Trophoblast cell (in vitro differentiated cells and primary cell): ENCODE results near the gene COL25A1.

ENCODE experiments used
- DNase-seq, 2 donors: peaks; one replicate each; pipeline ENCODE4 v3.0.0-alpha.2; 2016
- H2AFZ ChIP-seq: 2 replicates; pipeline ENCODE4 v1.6.1; 2013; ENCODE audit warnings: low read length, moderate library complexity, mild to moderate bottlenecking; ENCODE audit not compliant: insufficient read depth, poor library complexity
- H2AK5ac ChIP-seq: 2 replicates; pipeline ENCODE4 v1.6.1; 2013; ENCODE audit warnings: mild to moderate bottlenecking, low read length
- H2BK120ac ChIP-seq: 2 replicates; pipeline ENCODE4 v1.6.1; 2013; ENCODE audit warnings: low read length, mild to moderate bottlenecking, moderate library complexity; ENCODE audit not compliant: insufficient read depth, poor library complexity
- H2BK12ac ChIP-seq: 2 replicates; pipeline ENCODE4 v1.6.1; 2013; ENCODE audit warnings: mild to moderate bottlenecking, low read length, moderate library complexity
- H2BK5ac ChIP-seq: 2 replicates; pipeline ENCODE4 v1.6.1; 2013; ENCODE audit warnings: low read length, low read depth, moderate library complexity, mild to moderate bottlenecking; ENCODE audit not compliant: poor library complexity
- H3K14ac ChIP-seq: 2 replicates; pipeline ENCODE4 v1.6.1; 2013; ENCODE audit warnings: mild to moderate bottlenecking, low read length
- H3K18ac ChIP-seq: 2 replicates; pipeline ENCODE4 v1.6.1; 2013; ENCODE audit warnings: mild to moderate bottlenecking, low read length
- H3K23ac ChIP-seq: 2 replicates; pipeline ENCODE4 v1.6.1; 2013; ENCODE audit warnings: low read length
- H3K27ac ChIP-seq: 2 replicates; pipeline ENCODE4 v1.5.1; 2013; ENCODE audit warnings: low read depth, mild to moderate bottlenecking, inconsistent platforms, low read length, moderate library complexity
- H3K27me3 ChIP-seq: 2 replicates; pipeline ENCODE4 v1.6.1; 2013; ENCODE audit warnings: inconsistent platforms, mild to moderate bottlenecking, low read length, moderate library complexity; ENCODE audit not compliant: insufficient read depth
- H3K36me3 ChIP-seq, 2 experiments: 1 replicate in 1 of 2; 2 replicates in 1 of 2; pipeline ENCODE4 v1.6.1; 2013; ENCODE audit warnings: low read length in 2 of 2, mild to moderate bottlenecking in 2 of 2, moderate library complexity in 1 of 2; ENCODE audit not compliant: insufficient read depth in 2 of 2, control insufficient read depth in 1 of 2
- H3K4ac ChIP-seq: 2 replicates; pipeline ENCODE4 v1.6.1; 2013; ENCODE audit warnings: low read depth, mild to moderate bottlenecking, low read length, moderate library complexity
- H3K4me1 ChIP-seq, 2 experiments: 1 replicate in 1 of 2; 2 replicates in 1 of 2; pipeline ENCODE4 v1.6.1; 2013; ENCODE audit warnings: low read length in 2 of 2, mild to moderate bottlenecking in 2 of 2, moderate library complexity in 1 of 2; ENCODE audit not compliant: insufficient read depth in 2 of 2, control insufficient read depth in 1 of 2
- H3K4me2 ChIP-seq: 2 replicates; pipeline ENCODE4 v1.6.1; 2013; ENCODE audit warnings: inconsistent platforms, mild to moderate bottlenecking, low read length, moderate library complexity
- H3K4me3 ChIP-seq: 2 replicates; pipeline ENCODE4 v1.5.1; 2013; ENCODE audit warnings: mild to moderate bottlenecking, low read depth, low read length, inconsistent platforms
- H3K79me1 ChIP-seq: one replicate; pipeline ENCODE4 v1.6.1; 2013; ENCODE audit warnings: low read length
- H3K79me2 ChIP-seq: 2 replicates; pipeline ENCODE4 v1.6.1; 2013; ENCODE audit warnings: low read length, mild to moderate bottlenecking; ENCODE audit not compliant: control insufficient read depth, insufficient read depth, poor library complexity
- H3K9ac ChIP-seq: 2 replicates; pipeline ENCODE4 v1.6.1; 2013; ENCODE audit warnings: mild to moderate bottlenecking, low read length
- H3K9me3 ChIP-seq: 2 replicates; pipeline ENCODE4 v1.6.1; 2013; ENCODE audit warnings: low read depth, mild to moderate bottlenecking, control low read depth, inconsistent platforms, low read length; ENCODE audit not compliant: insufficient read depth
- H4K12ac ChIP-seq: 2 replicates; pipeline ENCODE4 v1.6.1; 2013; ENCODE audit warnings: low read depth, mild to moderate bottlenecking, low read length, moderate library complexity
- H4K8ac ChIP-seq: 2 replicates; pipeline ENCODE4 v1.6.1; 2013; ENCODE audit warnings: low read depth, mild to moderate bottlenecking, low read length, moderate library complexity
- H4K91ac ChIP-seq: one replicate; pipeline ENCODE4 v1.6.1; 2013; ENCODE audit warnings: low read depth, mild to moderate bottlenecking, low read length, moderate library complexity
- WGBS: extraction: QIAGEN DNeasy Blood & Tissue Kit; methylation state at CpG from one replicate; pipeline ENCODE4 v1.1.7; 2013; ENCODE audit warnings: missing lambda C conversion rate; ENCODE audit not compliant: insufficient read length, insufficient coverage; ENCODE audit errors: extremely low coverage; 5-methylcytosine and 5-hydroxymethylcytosine counted together

COL25A1 gene

GRCh38 chr4:108980455-108981239, 321.8 kb downstream of the COL25A1 start:
- no peak overlapping the region for H2BK12ac ChIP-seq
- H3K9me3 ChIP-seq: no peaks in the 10 kb centered on the region
- H3K9ac ChIP-seq: no peak overlapping the region
- no peaks in the 10 kb centered on the region for H3K79me2 ChIP-seq
- H3K27ac ChIP-seq: no peak overlapping the region
- no peak overlapping the region for H4K91ac ChIP-seq
- no CpG with 5 or more reads among the region's 10 CpGs for WGBS
- H2BK120ac ChIP-seq: no peak overlapping the region
- no peak overlapping the region for H3K4me2 ChIP-seq
- H3K14ac ChIP-seq: no peak overlapping the region
- no peaks in the 10 kb centered on the region for H3K4me1 ChIP-seq
- no peak overlapping the region for H4K8ac ChIP-seq
- no peak overlapping the region for H3K23ac ChIP-seq
- no peak for DNase-seq
- H2AFZ ChIP-seq: no peak overlapping the region
- no peak overlapping the region for H3K4ac ChIP-seq
- no peaks in the 10 kb centered on the region for H3K36me3 ChIP-seq
- no peak overlapping the region for H2AK5ac ChIP-seq
- no peak overlapping the region for H4K12ac ChIP-seq
- no peak overlapping the region for H3K4me3 ChIP-seq
- H3K27me3 ChIP-seq: no peaks in the 10 kb centered on the region
- no peaks in the 10 kb centered on the region for H3K79me1 ChIP-seq
- no peak overlapping the region for H3K18ac ChIP-seq
- no peak overlapping the region for H2BK5ac ChIP-seq

GRCh38 chr4:108979759-108980158, 322.7 kb downstream of the COL25A1 start:
- Histone ChIP-seq H3K9ac (no peak overlapping the region), H3K4me3 (no peak overlapping the region), H3K4me1 (no peaks in the 10 kb centered on the region), H4K91ac (no peak overlapping the region), H3K4me2 (no peak overlapping the region), H2BK120ac (no peak overlapping the region), H3K27me3 (no peaks in the 10 kb centered on the region), H4K8ac (no peak overlapping the region), H2BK5ac (no peak overlapping the region), H2AFZ (no peak overlapping the region), H3K9me3 (no peaks in the 10 kb centered on the region), H3K23ac (no peak overlapping the region), H3K4ac (no peak overlapping the region), H2AK5ac (no peak overlapping the region), H3K14ac (no peak overlapping the region), H3K27ac (no peak overlapping the region), H3K79me1 (no peaks in the 10 kb centered on the region), H3K18ac (no peak overlapping the region), H4K12ac (no peak overlapping the region), H3K36me3 (no peaks in the 10 kb centered on the region), H3K79me2 (no peaks in the 10 kb centered on the region), H2BK12ac (no peak overlapping the region)
- no CpG with 5 or more reads among the region's 6 CpGs for WGBS
- DNase-seq: no peak

- no peak overlapping the region for H3K4me3 ChIP-seq
- H3K14ac ChIP-seq: no peak overlapping the region
- H3K9ac ChIP-seq: no peak overlapping the region
- H3K36me3 ChIP-seq: no peaks in the 10 kb centered on the region
- H3K79me1 ChIP-seq: no peaks in the 10 kb centered on the region
- no peaks in the 10 kb centered on the region for H3K4me1 ChIP-seq
- no peak overlapping the region for H4K91ac ChIP-seq
- H3K18ac ChIP-seq: no peak overlapping the region
- no peak for DNase-seq
- H2AK5ac ChIP-seq: no peak overlapping the region
- no peak overlapping the region for H2BK120ac ChIP-seq
- H3K79me2 ChIP-seq: no peaks in the 10 kb centered on the region
- H3K23ac ChIP-seq: no peak overlapping the region
- no peak overlapping the region for H2AFZ ChIP-seq
- no peaks in the 10 kb centered on the region for H3K27me3 ChIP-seq
- no peak overlapping the region for H2BK12ac ChIP-seq
- H3K9me3 ChIP-seq: no peaks in the 10 kb centered on the region
- no peak overlapping the region for H4K8ac ChIP-seq
- H3K27ac ChIP-seq: no peak overlapping the region
- WGBS: no CpG with 5 or more reads among the region's 9 CpGs
- H2BK5ac ChIP-seq: no peak overlapping the region
- H3K4ac ChIP-seq: no peak overlapping the region
- H4K12ac ChIP-seq: no peak overlapping the region
- H3K4me2 ChIP-seq: no peak overlapping the region
Measured at GRCh38 chr4:108978066-108978465, 324.4 kb downstream of the COL25A1 start.

- Histone ChIP-seq H3K9ac (no peak overlapping the region), H2AK5ac (no peak overlapping the region), H3K27ac (no peak overlapping the region), H4K8ac (no peak overlapping the region), H3K9me3 (no peaks in the 10 kb centered on the region), H4K91ac (no peak overlapping the region), H3K23ac (no peak overlapping the region), H3K79me1 (no peaks in the 10 kb centered on the region), H3K36me3 (no peaks in the 10 kb centered on the region), H3K27me3 (no peaks in the 10 kb centered on the region), H3K18ac (no peak overlapping the region), H3K4ac (no peak overlapping the region), H2BK5ac (no peak overlapping the region), H2BK120ac (no peak overlapping the region), H2BK12ac (no peak overlapping the region), H3K79me2 (no peaks in the 10 kb centered on the region), H3K4me3 (no peak overlapping the region), H3K14ac (no peak overlapping the region), H3K4me1 (no peaks in the 10 kb centered on the region), H2AFZ (no peak overlapping the region), H3K4me2 (no peak overlapping the region), H4K12ac (no peak overlapping the region)
- WGBS: no CpG with 5 or more reads among the region's 5 CpGs
- DNase-seq: no peak
Measured at GRCh38 chr4:108972613-108973283, 329.7 kb downstream of the COL25A1 start.
